IMR-90 (cell line): Measurements from ENCODE around the gene RALGAPA2. TPM values are rescaled to one million over a fixed set of nuclear protein-coding genes. Genes with fewer than 3 reads are reported as not detected.

Experiments
- ATAC-seq: fragments of 200-7000 bp; cut with Tn5 transposase; 2 replicates; pipeline ENCODE4 v1.9.1; 2020; ENCODE audit warnings: low read depth, mild to moderate bottlenecking, moderate library complexity
- BruUV-seq: library from RNA; stranded (reverse); fragments of 400-500 nt; replicated peaks from 2 replicates; lab custom pipeline; 2021; lab: Mats Ljungman, UMichigan
- CTCF ChIA-PET: fragments of 300-600 bp; formaldehyde crosslinking; extraction: SDS; loops from one replicate; lab custom pipeline; 2021; ENCODE audit warnings: antibody characterized with exemption; lab: Yijun Ruan, JAX
- POLR2A ChIA-PET: fragments of 300-600 bp; sonication (Branson Sonifier 250); formaldehyde crosslinking; loops from one replicate; lab custom pipeline; 2022; ENCODE audit warnings: antibody characterized with exemption; ENCODE audit not compliant: unreplicated experiment; lab: Charles Lee
- DNase-seq: peaks from one replicate; pipeline ENCODE4 v3.0.0; 2013
- H2AFZ ChIP-seq: replicated peaks from 2 replicates; pipeline ENCODE3; 2013; ENCODE audit warnings: low read length, mild to moderate bottlenecking; ENCODE audit not compliant: poor library complexity
- H2AK5ac ChIP-seq: 2 replicates; pipeline ENCODE4 v1.6.1; 2013; ENCODE audit warnings: low read depth, low read length, inconsistent platforms
- H2AK9ac ChIP-seq: replicated peaks from 2 replicates; pipeline ENCODE3; 2013; ENCODE audit warnings: mild to moderate bottlenecking, low read depth, low read length, moderate library complexity; ENCODE audit not compliant: poor library complexity
- H2BK120ac ChIP-seq: 2 replicates; pipeline ENCODE4 v1.6.1; 2013; ENCODE audit warnings: low read depth, low read length, inconsistent platforms
- H2BK15ac ChIP-seq: 3 replicates; pipeline ENCODE4 v1.6.1; 2013; ENCODE audit warnings: low read depth, low read length, inconsistent platforms
- H2BK20ac ChIP-seq: 2 replicates; pipeline ENCODE4 v1.6.1; 2013; ENCODE audit warnings: low read depth, mild to moderate bottlenecking, inconsistent platforms, low read length, moderate library complexity
- H2BK5ac ChIP-seq: 2 replicates; pipeline ENCODE4 v1.6.1; 2013; ENCODE audit warnings: mild to moderate bottlenecking, low read depth, low read length, inconsistent platforms; ENCODE audit not compliant: poor library complexity, severe bottlenecking
- H3K14ac ChIP-seq: replicated peaks from 2 replicates; pipeline ENCODE4 v1.6.1; 2013; ENCODE audit warnings: low read depth, low read length, inconsistent platforms
- H3K18ac ChIP-seq: 2 replicates; pipeline ENCODE4 v1.6.1; 2013; ENCODE audit warnings: low read depth, low read length, control low read depth
- H3K23ac ChIP-seq: 2 replicates; pipeline ENCODE4 v1.6.1; 2013; ENCODE audit warnings: low read depth, low read length, inconsistent platforms
- H3K27ac ChIP-seq: 2 replicates; pipeline ENCODE4 v1.5.1; 2013; ENCODE audit warnings: mild to moderate bottlenecking, control low read depth, low read length; ENCODE audit not compliant: insufficient read depth
- H3K27me3 ChIP-seq: 2 replicates; pipeline ENCODE4 v1.6.1; 2013; ENCODE audit warnings: low read length; ENCODE audit not compliant: control insufficient read depth, insufficient read depth
- H3K36me3 ChIP-seq: 2 replicates; pipeline ENCODE4 v1.6.1; 2013; ENCODE audit warnings: low read length, mixed read lengths; ENCODE audit not compliant: control insufficient read depth, insufficient read depth
- H3K4ac ChIP-seq: 2 replicates; pipeline ENCODE4 v1.6.1; 2013; ENCODE audit warnings: low read depth, low read length, inconsistent platforms
- H3K4me1 ChIP-seq: 2 replicates; pipeline ENCODE4 v1.6.1; 2013; ENCODE audit warnings: low read length, mixed read lengths; ENCODE audit not compliant: control insufficient read depth, insufficient read depth
- H3K4me2 ChIP-seq: 2 replicates; pipeline ENCODE4 v1.6.1; 2013; ENCODE audit warnings: low read depth, mild to moderate bottlenecking, control low read depth, low read length, moderate library complexity
- H3K4me3 ChIP-seq: 2 replicates; pipeline ENCODE4 v1.5.1; 2013; ENCODE audit warnings: low read depth, mild to moderate bottlenecking, control low read depth, low read length, moderate library complexity; ENCODE audit not compliant: insufficient read depth
- H3K56ac ChIP-seq: 2 replicates; pipeline ENCODE4 v1.6.1; 2013; ENCODE audit warnings: low read length, inconsistent platforms; ENCODE audit not compliant: insufficient read depth; ENCODE audit errors: extremely low read depth
- H3K79me1 ChIP-seq, 2 experiments: 2 replicates each; pipeline ENCODE4 v1.6.1; 2013; ENCODE audit warnings: low read length in 2 of 2, inconsistent platforms in 1 of 2, low read depth in 1 of 2
- H3K9ac ChIP-seq: 2 replicates; pipeline ENCODE4 v1.6.1; 2013; ENCODE audit warnings: low read depth, low read length, control low read depth
- H3K9me1 ChIP-seq: 2 replicates; pipeline ENCODE4 v1.6.1; 2013; ENCODE audit warnings: low read length, inconsistent platforms; ENCODE audit not compliant: insufficient read depth
- H3K9me3 ChIP-seq: 2 replicates; pipeline ENCODE4 v1.6.1; 2013; ENCODE audit warnings: low read length; ENCODE audit not compliant: control insufficient read depth, insufficient read depth
- H4K20me1 ChIP-seq: 2 replicates; pipeline ENCODE4 v1.6.1; 2013; ENCODE audit warnings: low read length, inconsistent platforms; ENCODE audit not compliant: insufficient read depth
- H4K5ac ChIP-seq: 2 replicates; pipeline ENCODE4 v1.6.1; 2013; ENCODE audit warnings: mild to moderate bottlenecking, low read depth, low read length, control low read depth
- H4K8ac ChIP-seq, 2 experiments: 2 replicates each; pipeline ENCODE4 v1.6.1; 2013; ENCODE audit warnings: low read depth in 2 of 2, low read length in 2 of 2, control low read depth in 1 of 2, inconsistent platforms in 1 of 2
- H4K91ac ChIP-seq: 2 replicates; pipeline ENCODE4 v1.6.1; 2013; ENCODE audit warnings: low read depth, low read length, inconsistent platforms; ENCODE audit not compliant: insufficient read depth
- BHLHE40 ChIP-seq: fragments of 150-350 bp; IDR thresholded peaks from 2 replicates; pipeline ENCODE4 v1.6.1; 2016; ENCODE audit warnings: mild to moderate bottlenecking, low read depth, low read length
- CEBPB ChIP-seq: IDR thresholded peaks from 2 replicates; pipeline ENCODE4 v1.6.1; 2012; ENCODE audit warnings: low read depth, low read length, improper control_type of control experiment
- CTCF ChIP-seq: conservative IDR thresholded peaks from 2 replicates; pipeline ENCODE4 v1.5.1; 2012; ENCODE audit warnings: mild to moderate bottlenecking, low read depth, low read length, improper control_type of control experiment
- FOS ChIP-seq: fragments of 150-350 bp; IDR thresholded peaks from 2 replicates; pipeline ENCODE4 v1.6.1; 2016; ENCODE audit warnings: low read depth, low read length
- MAFK ChIP-seq: IDR thresholded peaks from 2 replicates; pipeline ENCODE4 v1.6.1; 2012; ENCODE audit warnings: low read depth, low read length, improper control_type of control experiment
- MAZ ChIP-seq: IDR thresholded peaks from 2 replicates; pipeline ENCODE4 v1.6.1; 2012; ENCODE audit warnings: low read depth, mild to moderate bottlenecking, low read length, improper control_type of control experiment, moderate library complexity, borderline replicate concordance
- MXI1 ChIP-seq: IDR thresholded peaks from 2 replicates; pipeline ENCODE4 v1.6.1; 2012; ENCODE audit warnings: low read depth, mild to moderate bottlenecking, low read length, moderate library complexity, borderline replicate concordance
- POLR2A ChIP-seq: IDR thresholded peaks from 2 replicates; pipeline ENCODE4 v1.6.1; 2012; ENCODE audit warnings: mild to moderate bottlenecking, low read depth, low read length
- RCOR1 ChIP-seq: IDR thresholded peaks from 2 replicates; pipeline ENCODE4 v1.6.1; 2012; ENCODE audit warnings: mild to moderate bottlenecking, low read length, improper control_type of control experiment; ENCODE audit not compliant: insufficient replicate concordance
- RFX5 ChIP-seq: IDR thresholded peaks from 2 replicates; pipeline ENCODE4 v1.8.0; 2012; ENCODE audit warnings: low read depth, mild to moderate bottlenecking, low read length, moderate library complexity
- SMC3 ChIP-seq: fragments of 150-350 bp; IDR thresholded peaks from 2 replicates; pipeline ENCODE4 v1.6.1; 2016; ENCODE audit warnings: low read depth, mild to moderate bottlenecking, antibody characterized with exemption, low read length, moderate library complexity
- USF2 ChIP-seq: fragments of 150-350 bp; IDR thresholded peaks from 2 replicates; pipeline ENCODE4 v1.6.1; 2017; ENCODE audit warnings: mild to moderate bottlenecking, antibody characterized with exemption, low read length, low read depth
- WGBS, 2 experiments: methylation state at CpG; one replicate each; pipeline versions ENCODE4 v1.1.5 to v1.1.7; 2013; ENCODE audit warnings: missing lambda C conversion rate in 2 of 2; ENCODE audit not compliant: insufficient read length in 1 of 2; ENCODE audit errors: extremely low coverage in 2 of 2; 5-methylcytosine and 5-hydroxymethylcytosine counted together
- dilution Hi-C: fragments of 300-500 bp; cut with HindIII; formaldehyde crosslinking; loops from one replicate; pipeline ENCODE4 v1.14.3; 2018; ENCODE audit warnings: low sequenced_read_pairs; ENCODE audit not compliant: unreplicated experiment
- in situ Hi-C: fragments of 300-500 bp; cut with MboI; formaldehyde crosslinking; loops from 3 replicates; pipeline ENCODE4 v1.14.3; 2019; ENCODE audit warnings: low sequenced_read_pairs, inconsistent platforms, mixed read lengths
- intact Hi-C: fragments of 100-400 bp; cut with micrococcal nuclease; formaldehyde crosslinking; loops from 2 replicates; pipeline ENCODE4 v1.10.0; 2022
- polyA plus RNA-seq, 3 experiments: library from polyadenylated mRNA; depleted of rRNA; stranded (reverse); fragments of >200 nt; gene quantifications; 2 replicates each; pipeline ENCODE4 v1.2.3, GENCODE V29; 2012; ENCODE audit warnings: low replicate concordance in 1 of 3
- total RNA-seq: library from RNA; depleted of rRNA; stranded (reverse); fragments of >200 nt; gene quantifications from 2 replicates; pipeline ENCODE4 v1.2.3, GENCODE V29; 2012

RALGAPA2 gene
- total and polyA plus RNA-seq, 2 of the 4 experiments (the other 2 are of a cell fraction): 1.3 to 3.9 TPM

- Histone ChIP-seq H2AK5ac (no peak overlapping the region), H2AFZ (no peak overlapping the region), H3K23ac (no peak overlapping the region), H3K9ac (no peak overlapping the region), H2BK20ac (no peak overlapping the region), H2BK15ac (no peak overlapping the region), H3K18ac (no peak overlapping the region), H4K91ac (no peak overlapping the region), H2BK120ac (no peak overlapping the region), H3K14ac (no peak overlapping the region), H3K4me1 (no peaks in the 10 kb centered on the region), H4K20me1 (no peaks in the 10 kb centered on the region), H3K36me3 (no peaks in the 10 kb centered on the region), H3K27ac (no peak overlapping the region), H2AK9ac (no peak overlapping the region), H3K56ac (no peak overlapping the region), H3K4ac (no peak overlapping the region), H3K4me3 (no peak overlapping the region), H3K27me3 (no peaks in the 10 kb centered on the region; the same call in 1 of the 2 replicates), H4K5ac (no peak overlapping the region), H2BK5ac (no peak overlapping the region), H3K9me3 (no peaks in the 10 kb centered on the region), H3K9me1 (no peaks in the 10 kb centered on the region), H3K4me2 (no peak overlapping the region), H4K8ac (no peak overlapping the region), H3K79me1 (no peaks in the 10 kb centered on the region; a peak in 1 of 4 replicates)
- CTCF ChIA-PET: interaction anchor here (2.0 kb wide), 1 partner anchor 13 kb away, joined by 5 read pairs; no protein-coding TSS in a partner anchor
- no peak for TF ChIP-seq CTCF
- TF ChIP-seq MAZ: no peak
- TF ChIP-seq SMC3: no peak
- TF ChIP-seq USF2: no peak
- no peak for TF ChIP-seq MXI1
- TF ChIP-seq CEBPB: no peak
- TF ChIP-seq POLR2A: no peak
- TF ChIP-seq MAFK: no peak
- no peak for TF ChIP-seq FOS
- TF ChIP-seq RCOR1: no peak
- TF ChIP-seq BHLHE40: no peak
- TF ChIP-seq RFX5: no peak
- POLR2A ChIA-PET: no interaction called here
- BruUV-seq: no TSS peak
- 80% methylated on average over 1 of the region's 3 CpGs; no CpG with 5 or more reads in 1 of the 2 experiments for WGBS, 2 experiments
- dilution Hi-C loops (no loop called here), in situ Hi-C loops (no loop called here), intact Hi-C loops (no loop called here)
- DNase-seq (no peak), ATAC-seq (no peak)
Measured at GRCh38 chr20:20685635-20686034, 26.8 kb downstream of the RALGAPA2 start.
